Kasumi-1 (cell line): ENCODE measurements around the gene BAG2.

Experiments
- DNase-seq, 2 experiments: peaks; one replicate each; lab custom pipeline; 2025; lab: John Stamatoyannopoulos, UW

Gene BAG2

GRCh38 chr6:57221936-57222742 lies 50.0 kb downstream of the BAG2 start, which contains the start of gene RAB23:
TSS of gene RAB23 (minus strand) at chr6:57222307. CDS start at chr6:57210380, 11,927 bp downstream.
- peak; percentile 65 for DNase-seq

- DNase-seq, result peak in 1 of 2 experiments; percentile 9
These were observed 50.6 kb downstream of the BAG2 start for GRCh38 chr6:57222743-57223077.

- DNase-seq, result no peak
These were observed 52.8 kb downstream of the BAG2 start for GRCh38 chr6:57224769-57225515.

- DNase-seq, result no peak
These were observed 54.1 kb downstream of the BAG2 start for GRCh38 chr6:57226221-57226620.
